Heart left ventricle (tissue), 16 donors: ENCODE measurements around the gene CASP12. TPM values are rescaled to one million over a fixed set of nuclear protein-coding genes. Genes with fewer than 3 reads are reported as not detected.

Source experiments
- ATAC-seq, 4 donors: fragments of 200-7000 bp; cut with Tn5 transposase; one replicate each; pipeline ENCODE4 v1.9.1; 2020 to 2022; ENCODE audit warnings: moderate library complexity in 4 of 4, mild to moderate bottlenecking in 3 of 4, moderate number of reproducible peaks in 1 of 4
- DNase-seq, 5 donors: peaks; one replicate each; pipeline ENCODE4 v3.0.0-alpha.2; 2020
- H3K27ac ChIP-seq, 12 donors: fragments of 200-600 bp; sonication (generic) in 4 of 12; one replicate each; pipeline versions ENCODE4 v1.5.0 to v1.8.0; 2016 to 2022; ENCODE audit warnings: mild to moderate bottlenecking in 2 of 12
- H3K27me3 ChIP-seq, 9 donors: fragments of 200-600 bp; sonication (generic) in 2 of 9; one replicate each; pipeline versions ENCODE4 v1.5.1 to v1.8.0; 2016 to 2022; ENCODE audit warnings: mild to moderate bottlenecking in 3 of 9
- H3K36me3 ChIP-seq, 9 donors: fragments of 200-600 bp; sonication (generic) in 2 of 9; one replicate each; pipeline versions ENCODE4 v1.5.0 to v1.8.0; 2018 to 2022; ENCODE audit warnings: mild to moderate bottlenecking in 2 of 9
- H3K4me1 ChIP-seq, 12 donors: fragments of 200-600 bp; sonication (generic) in 4 of 12; one replicate each; pipeline versions ENCODE4 v1.5.0 to v1.8.0; 2016 to 2022; ENCODE audit warnings: mild to moderate bottlenecking in 3 of 12
- H3K4me3 ChIP-seq, 12 donors: fragments of 200-600 bp; sonication (generic) in 4 of 12; one replicate each; pipeline versions ENCODE4 v1.5.0 to v1.8.0; 2017 to 2022; ENCODE audit warnings: mild to moderate bottlenecking in 9 of 12, moderate library complexity in 4 of 12
- H3K9me3 ChIP-seq, 12 donors: fragments of 200-600 bp; sonication (generic) in 4 of 12; one replicate each; pipeline versions ENCODE4 v1.5.0 to v1.8.0; 2016 to 2022; ENCODE audit warnings: mild to moderate bottlenecking in 1 of 12
- CTCF ChIP-seq, 12 donors: fragments of 200-600 bp; sonication (generic) in 4 of 12; IDR thresholded peaks; one replicate each; pipeline versions ENCODE4 v1.5.0 to v1.8.0; 2018 to 2022; ENCODE audit warnings: antibody characterized with exemption in 12 of 12, mild to moderate bottlenecking in 5 of 12
- POLR2A ChIP-seq, 2 donors: fragments of 450-650 bp; IDR thresholded peaks; one replicate each; pipeline ENCODE4 v1.6.1; 2017; ENCODE audit warnings: antibody characterized with exemption in 2 of 2, mild to moderate bottlenecking in 2 of 2, moderate library complexity in 2 of 2
- WGBS, 4 donors: extraction: QIAGEN DNeasy Blood & Tissue Kit in 2 of 4; methylation state at CpG; one replicate each; pipeline versions ENCODE4 v1.1.5 to v1.1.7; 2013 to 2018; 5-methylcytosine and 5-hydroxymethylcytosine counted together
- intact Hi-C, 10 donors: fragments of 100-400 bp; cut with DNase I; formaldehyde crosslinking; loops; one replicate each; pipeline versions ENCODE4 v1.11.1 to v1.14.2; 2022
- polyA plus RNA-seq, 2 donors: library from polyadenylated mRNA; stranded (reverse); fragments of 200-250 nt; gene quantifications; one replicate each; pipeline ENCODE4 v1.2.3, GENCODE V29; 2013
- total RNA-seq, 9 donors: library from RNA; depleted of rRNA in 2 of 9; stranded (reverse); fragments of >200 nt in 2 of 9; fragmentation: NEBNext Ultra II Directional in 3 of 9; extraction: Animal tissue kit (Norgen Biotek cat#: 25700) in 3 of 9; gene quantifications; one replicate each; pipeline versions ENCODE4 v1.1.0 to v1.2.4, GENCODE V29; 2016 to 2023
- donor health status: ischemic (EF 13 %, LVEDD 7.1; RV severe dilation, severe dysfunction).
- donor health status: healthy with polysubstance abuse.
- donor health status: DM: no; HTN: yes; CAD: no.
- donor health status: DM: no; HTN: no; CAD: no.
- donor health status: ischemic (EF 25% LVEDD 6.9; RV normal size, moderate dysfunction).
- donor health status: ischemic (EF 25% LVEDD 5.7; RV mildly dilated, moderate dysfunction).
- donor health status: healthy.
- donor health status: DM: yes; HTN: yes; CAD: no.
- donor health status: ischemic (EF 35%, LVEDD 5.7; RV mildly dilated, moderate dysfunction).
- donor health status: nonischemic (EF 11% LVEDD 7.7; RV severe dilation, severe dysfunction).
- donor health status: DM: yes; HTN: yes; CAD: no.
- donor health status: PGD.
- donor health status: ischemic (EF 29% LVEDD 5.4; RV normal size, mild dysfunction).
- donor health status: nonischemic (EF 23%, LVEDD 6.1; RV moderate dilation, normal function).

CASP12 gene
- total and polyA plus RNA-seq, 11 donors: 0.10 to 1.3 (median 0.41) TPM; not detected in 5

- intact Hi-C loops: no loop called here
- Histone ChIP-seq H3K4me3 (no peak overlapping the region), H3K36me3 (no peaks in the 10 kb centered on the region), H3K27ac (no peak overlapping the region), H3K4me1 (no peaks in the 10 kb centered on the region), H3K9me3 (no peaks in the 10 kb centered on the region), H3K27me3 (no peaks in the 10 kb centered on the region)
- 92 to 97% (median 95%) methylated on average over 1 of the region's 1 CpG for WGBS, 4 donors
- TF ChIP-seq CTCF (IDR thresholded peaks at IDR 0.05) (no peak), POLR2A (IDR thresholded peaks at IDR 0.05) (no peak)
- ATAC-seq: no peak
- DNase-seq: no peak
These were observed 45.4 kb downstream of the CASP12 start for GRCh38 chr11:104852811-104853210.

- H3K27me3 ChIP-seq: no peaks in the 10 kb centered on the region
- peaks cover 0 to 17% (median 0%) of the 10 kb centered on the region in 12 donors for H3K4me1 ChIP-seq
- no peak for DNase-seq
- no peak for ATAC-seq
- peaks cover 0 to 5% (median 0%) of the 10 kb centered on the region in 12 donors for H3K9me3 ChIP-seq
- TF ChIP-seq POLR2A (IDR thresholded peaks at IDR 0.05): no peak
- no peak for TF ChIP-seq CTCF (IDR thresholded peaks at IDR 0.05)
- WGBS, 4 donors: 89 to 97% (median 90%) methylated on average over 3 of the region's 3 CpGs
- intact Hi-C loops: no loop called here
- no peaks in the 10 kb centered on the region for H3K36me3 ChIP-seq
- no peak overlapping the region for H3K4me3 ChIP-seq
- H3K27ac ChIP-seq: no peak overlapping the region
These were observed 52.0 kb downstream of the CASP12 start for GRCh38 chr11:104846216-104846615.

- Histone ChIP-seq H3K4me1 (peaks cover 0 to 21% (median 0%) of the 10 kb centered on the region in 12 donors), H3K27ac (peak overlapping the region in 1 of 12 donors; percentile 35), H3K27me3 (no peaks in the 10 kb centered on the region), H3K9me3 (peaks cover 0 to 8% (median under 1%) of the 10 kb centered on the region in 12 donors), H3K36me3 (no peaks in the 10 kb centered on the region), H3K4me3 (no peak overlapping the region)
- WGBS, 4 donors: 75 to 85% (median 82%) methylated on average over 1 of the region's 1 CpG
- TF ChIP-seq POLR2A (IDR thresholded peaks at IDR 0.05): no peak
- no peak for TF ChIP-seq CTCF (IDR thresholded peaks at IDR 0.05)
- intact Hi-C loops: no loop called here
- ATAC-seq (no peak), DNase-seq (no peak)
These were observed 53.8 kb downstream of the CASP12 start for GRCh38 chr11:104844451-104844850.

GRCh38 chr11:104843150-104843836 is 55.0 kb downstream of the CASP12 start:
- 80 to 84% (median 82%) methylated on average over 4 of the region's 4 CpGs for WGBS, 4 donors
- Histone ChIP-seq H3K4me1 (peaks cover 0 to 21% (median 0%) of the 10 kb centered on the region in 12 donors), H3K27me3 (no peaks in the 10 kb centered on the region), H3K36me3 (no peaks in the 10 kb centered on the region), H3K9me3 (peaks cover 0 to 18% (median 4%) of the 10 kb centered on the region in 12 donors), H3K27ac (peak overlapping the region in 1 of 12 donors; percentile 18), H3K4me3 (no peak overlapping the region)
- TF ChIP-seq CTCF (IDR thresholded peaks at IDR 0.05) (no peak), POLR2A (IDR thresholded peaks at IDR 0.05) (no peak)
- ATAC-seq (no peak), DNase-seq (no peak)
- intact Hi-C loops: no loop called here
